GM12891 (cell line): Measurements from ENCODE around the gene DHX36.

Experiments
- POLR2A ChIP-seq: IDR thresholded peaks from 2 replicates; pipeline ENCODE4 v1.6.1; 2011; ENCODE audit warnings: low read depth, low read length, control low read depth
- POLR2AphosphoS5 ChIP-seq: IDR thresholded peaks from 2 replicates; pipeline ENCODE4 v1.6.1; 2011; ENCODE audit warnings: low read depth, low read length, control low read depth

DNA sequence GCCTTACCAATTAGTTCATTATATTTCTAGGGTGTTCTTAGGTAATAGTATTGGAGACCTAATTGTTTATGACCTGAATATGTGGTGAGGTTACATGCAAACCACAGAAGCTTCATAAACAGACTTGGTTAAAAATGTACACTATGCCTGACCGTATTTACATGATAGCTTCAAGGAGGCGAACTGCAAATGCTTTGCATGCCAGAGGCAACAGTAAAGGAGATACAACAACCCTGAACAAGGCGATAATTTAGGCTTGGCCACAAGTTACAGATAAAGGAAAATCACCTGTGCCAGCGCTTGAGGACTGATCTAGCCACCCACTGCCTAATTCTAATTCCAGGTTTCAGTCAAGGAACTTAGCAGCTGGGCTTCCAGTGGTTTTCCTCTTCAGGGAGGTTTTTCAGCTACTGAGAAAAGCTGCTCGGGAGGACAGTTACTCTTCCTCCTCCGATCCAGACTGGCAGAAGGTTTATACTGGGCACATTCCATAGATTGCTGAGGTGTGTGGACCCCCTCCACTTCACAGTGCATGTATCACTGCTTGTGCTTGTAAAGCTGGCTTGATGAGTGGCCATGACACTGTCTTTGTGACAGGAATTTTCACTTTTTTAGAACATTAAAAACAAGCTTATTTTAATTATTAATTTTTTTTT is 95.6 kb downstream of the DHX36 start:
- TF ChIP-seq POLR2A: no peak
- TF ChIP-seq POLR2AphosphoS5: no peak
